C4-2B (cell line): ENCODE results near the gene RTL9.

Experiments
- CTCF ChIP-seq: fragments of 450-650 bp; conservative IDR thresholded peaks from 2 replicates; pipeline ENCODE4 v1.5.1; 2017; ENCODE audit warnings: mild to moderate bottlenecking
- ZFX ChIP-seq: fragments of 450-650 bp; IDR thresholded peaks from 2 replicates; pipeline ENCODE4 v1.6.1; 2017

DNA sequence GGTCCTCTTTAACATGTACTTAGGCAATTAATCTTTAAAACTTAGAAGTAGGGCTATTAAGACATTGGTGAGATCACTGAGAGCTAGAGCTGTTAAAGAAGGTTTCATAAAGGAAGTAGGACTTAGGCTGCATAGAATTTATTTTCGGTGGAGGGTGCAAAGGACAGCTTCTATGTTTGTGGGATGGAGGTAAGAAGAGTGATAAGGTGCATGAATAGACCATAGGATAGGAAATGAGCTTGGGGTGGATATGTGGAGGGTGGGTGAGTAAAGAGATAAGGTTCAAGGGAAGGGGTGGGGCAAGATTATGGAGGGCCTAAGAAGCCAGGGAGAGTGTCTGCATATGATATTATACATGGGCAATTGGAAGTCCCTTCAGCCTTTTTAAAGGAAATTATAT, 15.9 kb downstream of the RTL9 start:
- no peak for TF ChIP-seq CTCF
- TF ChIP-seq ZFX = no peak
